Neural progenitor cell (in vitro differentiated cells): ENCODE data around the gene EFS.

ENCODE experiments used
- EZH2 ChIP-seq: fragments of 200-600 bp; sonication (generic); IDR thresholded peaks from 2 replicates; pipeline ENCODE4 v1.6.1; 2017; ENCODE audit warnings: antibody characterized with exemption, mild to moderate bottlenecking, moderate library complexity
- EZH2phosphoT487 ChIP-seq: fragments of 200-600 bp; sonication (generic); IDR thresholded peaks from 2 replicates; pipeline ENCODE4 v1.6.1; 2017; ENCODE audit warnings: antibody characterized with exemption
- TF ChIP-seq, protein P1 (sequence below): fragments of 200-600 bp; sonication (generic); IDR thresholded peaks from 2 replicates; pipeline ENCODE4 v1.5.1; 2017; ENCODE audit warnings: antibody characterized with exemption, mild to moderate bottlenecking

DNA sequence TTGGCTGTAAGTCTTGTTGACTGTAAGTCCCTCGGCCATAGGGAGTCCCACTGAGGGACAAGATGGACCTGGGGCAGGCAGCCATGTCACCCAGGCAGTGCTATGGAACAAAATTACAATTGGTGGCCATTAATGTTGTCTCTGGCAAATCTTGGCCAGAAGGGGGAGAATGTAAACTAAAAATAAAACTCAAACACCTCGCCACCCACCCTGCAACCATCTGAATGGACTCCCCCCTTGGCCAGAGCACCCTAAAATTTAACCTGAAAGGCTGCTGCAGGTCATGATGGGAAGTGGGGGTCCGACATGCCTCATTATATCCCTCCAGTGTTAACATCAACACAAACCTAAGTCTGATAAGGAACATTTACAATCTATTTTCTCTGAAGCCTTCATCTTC is 20.5 kb downstream of the EFS start:
- TF ChIP-seq, protein P1, sequence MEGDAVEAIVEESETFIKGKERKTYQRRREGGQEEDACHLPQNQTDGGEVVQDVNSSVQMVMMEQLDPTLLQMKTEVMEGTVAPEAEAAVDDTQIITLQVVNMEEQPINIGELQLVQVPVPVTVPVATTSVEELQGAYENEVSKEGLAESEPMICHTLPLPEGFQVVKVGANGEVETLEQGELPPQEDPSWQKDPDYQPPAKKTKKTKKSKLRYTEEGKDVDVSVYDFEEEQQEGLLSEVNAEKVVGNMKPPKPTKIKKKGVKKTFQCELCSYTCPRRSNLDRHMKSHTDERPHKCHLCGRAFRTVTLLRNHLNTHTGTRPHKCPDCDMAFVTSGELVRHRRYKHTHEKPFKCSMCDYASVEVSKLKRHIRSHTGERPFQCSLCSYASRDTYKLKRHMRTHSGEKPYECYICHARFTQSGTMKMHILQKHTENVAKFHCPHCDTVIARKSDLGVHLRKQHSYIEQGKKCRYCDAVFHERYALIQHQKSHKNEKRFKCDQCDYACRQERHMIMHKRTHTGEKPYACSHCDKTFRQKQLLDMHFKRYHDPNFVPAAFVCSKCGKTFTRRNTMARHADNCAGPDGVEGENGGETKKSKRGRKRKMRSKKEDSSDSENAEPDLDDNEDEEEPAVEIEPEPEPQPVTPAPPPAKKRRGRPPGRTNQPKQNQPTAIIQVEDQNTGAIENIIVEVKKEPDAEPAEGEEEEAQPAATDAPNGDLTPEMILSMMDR, result no peak
- no peak for TF ChIP-seq EZH2
- TF ChIP-seq EZH2phosphoT487, result no peak
